A549 (cell line): Measurements from ENCODE around the gene ATP2B3. TPM values are rescaled to one million over a fixed set of nuclear protein-coding genes. Genes with fewer than 3 reads are reported as not detected.

Source experiments
- ATAC-seq, 2 experiments: fragments of 200-7000 bp in 1 of 2; fragments of >200 bp in 1 of 2; cut with Nextera tagmentation in 1 of 2; cut with Tn5 transposase in 1 of 2; 3 replicates each; pipeline versions ENCODE4 v1.8.0 to v1.9.1; 2018 to 2020; ENCODE audit warnings: mild to moderate bottlenecking in 1 of 2, moderate library complexity in 1 of 2
- CTCF ChIA-PET: fragments of 300-600 bp; sonication (Branson Sonifier 250); formaldehyde crosslinking; extraction: SDS; loops from one replicate; lab custom pipeline; 2021; ENCODE audit warnings: antibody characterized with exemption, inconsistent platforms; lab: Yijun Ruan, JAX
- POLR2A ChIA-PET: fragments of 350-600 bp; formaldehyde crosslinking; extraction: SDS; loops from one replicate; lab custom pipeline; 2021; ENCODE audit warnings: antibody characterized with exemption, inconsistent platforms; lab: Yijun Ruan, JAX
- DNase-seq, 2 experiments: peaks; one replicate each; pipeline versions ENCODE4 v3.0.0 to v3.0.0-alpha.2; 2011 to 2016; ENCODE audit warnings: low read depth in 1 of 2, low spot score in 1 of 2
- FAIRE-seq: peaks from 2 replicates; lab custom pipeline; 2011; peaks lifted over from hg19 to GRCh38; lab: Jason Lieb, UNC
- H3K27ac ChIP-seq, 2 experiments: fragments of >200 bp; sonication (Bioruptor Twin); formaldehyde crosslinking; 3 replicates each; pipeline ENCODE4 v1.5.1; 2016 to 2017
- H3K4me1 ChIP-seq: fragments of >200 bp; sonication (Bioruptor Twin); formaldehyde crosslinking; 3 replicates; pipeline ENCODE4 v1.6.1; 2016
- H3K4me2 ChIP-seq: fragments of >200 bp; sonication (Bioruptor Twin); formaldehyde crosslinking; 3 replicates; pipeline ENCODE4 v1.6.1; 2016
- H3K4me3 ChIP-seq: fragments of >200 bp; sonication (Bioruptor Twin); formaldehyde crosslinking; 3 replicates; pipeline ENCODE4 v1.5.1; 2016
- H3K9me3 ChIP-seq: fragments of >200 bp; sonication (Bioruptor Twin); formaldehyde crosslinking; 3 replicates; pipeline ENCODE4 v1.6.1; 2016
- ATOH8 ChIP-seq: fragments of 250-450 bp; sonication (Bioruptor Pico); IDR thresholded peaks from 2 replicates; pipeline ENCODE4 v1.5.0; 2020; ENCODE audit warnings: low read depth, mild to moderate bottlenecking, moderate library complexity
- BHLHE40 ChIP-seq: IDR thresholded peaks from 2 replicates; pipeline ENCODE4 v1.6.1; 2012; ENCODE audit warnings: low read depth, low read length, inconsistent platforms
- CHD4 ChIP-seq: fragments of 200-600 bp; sonication (generic); IDR thresholded peaks from 2 replicates; pipeline ENCODE4 v1.6.1; 2016; ENCODE audit warnings: antibody characterized with exemption, mild to moderate bottlenecking, borderline replicate concordance
- CTCF ChIP-seq: fragments of >200 bp; sonication (Bioruptor Twin); formaldehyde crosslinking; IDR thresholded peaks from 3 replicates; pipeline ENCODE4 v1.5.1; 2016
- EHF ChIP-seq: fragments of 250-450 bp; sonication (Bioruptor Pico); IDR thresholded peaks from 2 replicates; pipeline ENCODE4 v1.5.0; 2020; ENCODE audit warnings: mild to moderate bottlenecking
- EHMT2 ChIP-seq: fragments of 200-600 bp; sonication (generic); IDR thresholded peaks from 2 replicates; pipeline ENCODE4 v1.6.1; 2016; ENCODE audit warnings: antibody characterized with exemption, low read depth, mild to moderate bottlenecking, moderate library complexity
- ESRRA ChIP-seq: fragments of 150-350 bp; IDR thresholded peaks from 2 replicates; pipeline ENCODE4 v1.6.1; 2014; ENCODE audit warnings: mild to moderate bottlenecking, low read length, borderline replicate concordance
- FOSB ChIP-seq: fragments of 250-450 bp; sonication (Bioruptor Pico); IDR thresholded peaks from 2 replicates; pipeline ENCODE4 v1.5.0; 2020; ENCODE audit warnings: mild to moderate bottlenecking, moderate library complexity
- FOXS1 ChIP-seq: fragments of 250-450 bp; sonication (Bioruptor Pico); IDR thresholded peaks from 2 replicates; pipeline ENCODE4 v1.5.0; 2020; ENCODE audit warnings: mild to moderate bottlenecking, moderate library complexity
- HDAC2 ChIP-seq: fragments of 200-600 bp; sonication (generic); IDR thresholded peaks from 2 replicates; pipeline ENCODE4 v1.6.1; 2016
- HEYL ChIP-seq: fragments of 250-450 bp; sonication (Bioruptor Pico); IDR thresholded peaks from 2 replicates; pipeline ENCODE4 v1.8.0; 2021; ENCODE audit warnings: mild to moderate bottlenecking, moderate library complexity
- HOXA7 ChIP-seq: fragments of 250-450 bp; sonication (Bioruptor Pico); IDR thresholded peaks from 2 replicates; pipeline ENCODE4 v1.5.0; 2020; ENCODE audit warnings: mild to moderate bottlenecking, moderate library complexity
- HOXB13 ChIP-seq: fragments of 250-450 bp; sonication (Bioruptor Pico); IDR thresholded peaks from 2 replicates; pipeline ENCODE4 v1.5.0; 2020; ENCODE audit warnings: low read depth, mild to moderate bottlenecking, moderate library complexity
- JUNB ChIP-seq: fragments of >200 bp; sonication (Bioruptor Twin); formaldehyde crosslinking; IDR thresholded peaks from 2 replicates; pipeline ENCODE4 v1.6.1; 2016
- MYC ChIP-seq: IDR thresholded peaks from 2 replicates; pipeline ENCODE4 v1.6.1; 2012; ENCODE audit warnings: mild to moderate bottlenecking, inconsistent platforms, low read length, improper control_type of control experiment, borderline replicate concordance
- NFE2L2 ChIP-seq: fragments of 150-350 bp; conservative IDR thresholded peaks from 2 replicates; pipeline ENCODE4 v1.6.1; 2014; ENCODE audit warnings: low read length
- NPAS2 ChIP-seq: fragments of 250-450 bp; sonication (Bioruptor Pico); IDR thresholded peaks from 2 replicates; pipeline ENCODE4 v1.8.0; 2022; ENCODE audit warnings: mild to moderate bottlenecking, moderate library complexity, borderline replicate concordance
- NR3C1 ChIP-seq: fragments of >200 bp; sonication (Bioruptor Twin); formaldehyde crosslinking; IDR thresholded peaks from 3 replicates; pipeline ENCODE4 v1.6.1; 2017
- RAD21 ChIP-seq, 2 experiments: fragments of >200 bp in 1 of 2; sonication (Bioruptor Twin) in 1 of 2; formaldehyde crosslinking in 1 of 2; IDR thresholded peaks in 1 of 2; conservative IDR thresholded peaks in 1 of 2; 2 replicates in 1 of 2; 3 replicates in 1 of 2; pipeline ENCODE4 v1.6.1; 2012 to 2018; ENCODE audit warnings: inconsistent platforms in 1 of 2
- RARB ChIP-seq: fragments of 250-450 bp; sonication (Bioruptor Pico); IDR thresholded peaks from 2 replicates; pipeline ENCODE4 v1.8.0; 2021; ENCODE audit warnings: mild to moderate bottlenecking, moderate library complexity
- RFX5 ChIP-seq: fragments of 450-650 bp; IDR thresholded peaks from 2 replicates; pipeline ENCODE4 v1.7.1; 2014; ENCODE audit warnings: antibody characterized with exemption, mild to moderate bottlenecking, moderate library complexity
- SREBF2 ChIP-seq: fragments of 450-650 bp; IDR thresholded peaks from 2 replicates; pipeline ENCODE4 v1.6.1; 2014; ENCODE audit warnings: mild to moderate bottlenecking, moderate library complexity
- TFCP2L1 ChIP-seq: fragments of 250-450 bp; sonication (Bioruptor Pico); IDR thresholded peaks from 2 replicates; pipeline ENCODE4 v1.5.0; 2021; ENCODE audit warnings: mild to moderate bottlenecking
- TP53 ChIP-seq: fragments of 250-450 bp; sonication (Bioruptor Pico); IDR thresholded peaks from 2 replicates; pipeline ENCODE4 v1.5.0; 2021; ENCODE audit warnings: mild to moderate bottlenecking, moderate library complexity
- USF2 ChIP-seq: fragments of 450-650 bp; IDR thresholded peaks from 2 replicates; pipeline ENCODE4 v1.6.1; 2014; ENCODE audit warnings: antibody characterized with exemption
- ZC3H11A ChIP-seq: fragments of 450-650 bp; IDR thresholded peaks from 2 replicates; pipeline ENCODE4 v1.6.1; 2014; ENCODE audit warnings: antibody characterized with exemption, mild to moderate bottlenecking
- ZFP36 ChIP-seq: fragments of 450-650 bp; IDR thresholded peaks from 2 replicates; pipeline ENCODE4 v1.6.1; 2014; ENCODE audit warnings: borderline replicate concordance; ENCODE audit not compliant: partially characterized antibody
- ZNF302 ChIP-seq: fragments of 250-450 bp; sonication (Bioruptor Pico); IDR thresholded peaks from 2 replicates; pipeline ENCODE4 v1.9.0; 2021; ENCODE audit warnings: inconsistent platforms, mild to moderate bottlenecking, moderate library complexity
- WGBS: methylation state at CpG from one replicate; pipeline ENCODE4 v1.1.6; 2017; ENCODE audit errors: missing lambda C conversion rate; 5-methylcytosine and 5-hydroxymethylcytosine counted together
- polyA plus RNA-seq, 4 experiments: library from polyadenylated mRNA; depleted of rRNA in 3 of 4; stranded (reverse); fragments of >200 nt; fragmentation: RNase III in 1 of 4; extraction: RNeasy Plus Mini Kit Qiagen cat#74134 plus additional on column Dnase treatment in 1 of 4; gene quantifications; 2 replicates in 3 of 4; 3 replicates in 1 of 4; pipeline ENCODE4 v1.2.3, GENCODE V29; 2011 to 2017

ATP2B3 gene
- polyA plus RNA-seq, 2 of the 4 experiments (the other 2 are of a cell fraction) = 0.13 to 0.30 TPM

- Histone ChIP-seq H3K4me1 (no peaks in the 10 kb centered on the region), H3K4me3 (no peak overlapping the region), H3K9me3 (no peaks in the 10 kb centered on the region), H3K4me2 (no peak overlapping the region)
- DNase-seq (no peak), ATAC-seq (peak in 1 of 2 experiments; percentile 13; a peak in 1 of 6 replicates)
- ChIA-PET POLR2A (no interaction called here), CTCF (interaction anchor here (1.6 to 2.4 kb wide), 4 partner anchors 10 to 83 kb away, joined by 5 to 10 read pairs (median 7); no protein-coding TSS in a partner anchor)
- 42% methylated on average over 1 of the region's 2 CpGs for WGBS
- TF ChIP-seq EHF (CRISPR knock-in tag) (no peak), ESRRA (no peak), NPAS2 (no peak), MYC (no peak), TP53 (no peak), HDAC2 (no peak), ATOH8 (CRISPR knock-in tag) (no peak), NFE2L2 (no peak), CHD4 (no peak), NR3C1 (no peak), HOXB13 (no peak), ZFP36 (no peak)
- TF ChIP-seq, all 56 proteins: peak for 0
- H3K27ac ChIP-seq = no peak overlapping the region
- no peak for FAIRE-seq
These were observed 61.4 kb downstream of the ATP2B3 start for GRCh38 chrX:153578889-153579288.

- no peaks in the 10 kb centered on the region for H3K4me1 ChIP-seq
- DNase-seq = peak in 1 of 2 experiments; percentile 14
- peak overlapping the region; percentile 36; the same call in 1 of the 3 replicates for H3K4me2 ChIP-seq
- peak in 1 of 2 experiments; percentile 63; a peak in 3 of 6 replicates for ATAC-seq
- no peak for FAIRE-seq
- no peaks in the 10 kb centered on the region for H3K9me3 ChIP-seq
- no peak for TF ChIP-seq JUNB
- TF ChIP-seq CTCF = peak; percentile 30; the same call in 2 of the 3 replicates
- TF ChIP-seq RAD21 (conservative IDR thresholded peaks at IDR 0.05 in 1 of 2, IDR thresholded peaks at IDR 0.05 in 1 of 2) = peak in 1 of 2 experiments; percentile 13; a peak in 1 of 5 replicates
- TF ChIP-seq ZC3H11A = no peak
- WGBS = 60% methylated on average over 14 of the region's 14 CpGs
- POLR2A ChIA-PET = no interaction called here
- no peak overlapping the region for H3K4me3 ChIP-seq
- no peak overlapping the region for H3K27ac ChIP-seq
- CTCF ChIA-PET = interaction anchor here (0.9 to 1.8 kb wide), 5 partner anchors 10 to 41 kb away, joined by 3 to 6 read pairs (median 3); no protein-coding TSS in a partner anchor
These were observed 63.4 kb downstream of the ATP2B3 start for GRCh38 chrX:153580700-153581386.

GRCh38 chrX:153582896-153583295 is 65.5 kb downstream of the ATP2B3 start:
- ATAC-seq (no peak), FAIRE-seq (no peak), DNase-seq (no peak)
- 83% methylated on average over 13 of the region's 13 CpGs for WGBS
- Histone ChIP-seq H3K9me3 (no peaks in the 10 kb centered on the region), H3K27ac (no peak overlapping the region), H3K4me2 (no peak overlapping the region), H3K4me1 (no peaks in the 10 kb centered on the region), H3K4me3 (no peak overlapping the region)
- ChIA-PET POLR2A (no interaction called here), CTCF (no interaction called here)
- TF ChIP-seq NPAS2 (no peak), RARB (CRISPR knock-in tag) (no peak), RFX5 (no peak), FOSB (CRISPR knock-in tag) (no peak), TP53 (no peak), EHMT2 (no peak), HDAC2 (no peak), USF2 (no peak), HEYL (CRISPR knock-in tag) (no peak), HOXA7 (no peak), ZNF302 (CRISPR knock-in tag) (no peak), BHLHE40 (no peak), FOXS1 (CRISPR knock-in tag) (no peak), ZFP36 (no peak), TFCP2L1 (CRISPR knock-in tag) (no peak), SREBF2 (no peak), ZC3H11A (no peak)
